Ovary (tissue), 3 donors: Measurements from ENCODE around the gene OSTF1.

Experiments used
- EP300 ChIP-seq: sonication (generic); formaldehyde crosslinking; IDR thresholded peaks from one replicate; pipeline ENCODE4 v1.6.1; 2017; ENCODE audit warnings: antibody characterized with exemption
- POLR2A ChIP-seq: fragments of 450-650 bp; IDR thresholded peaks from one replicate; pipeline ENCODE4 v1.6.1; 2017; ENCODE audit warnings: antibody characterized with exemption, mild to moderate bottlenecking, moderate library complexity
- TF ChIP-seq, protein P1 (sequence below), 3 donors: fragments of 450-650 bp in 2 of 3; fragments of 200-600 bp in 1 of 3; IDR thresholded peaks; one replicate each; pipeline versions ENCODE4 v1.5.1 to v1.8.0; 2016 to 2022; ENCODE audit warnings: antibody characterized with exemption in 3 of 3, mild to moderate bottlenecking in 1 of 3
- donor health status: DM: no; HTN: no; CAD: no.

DNA sequence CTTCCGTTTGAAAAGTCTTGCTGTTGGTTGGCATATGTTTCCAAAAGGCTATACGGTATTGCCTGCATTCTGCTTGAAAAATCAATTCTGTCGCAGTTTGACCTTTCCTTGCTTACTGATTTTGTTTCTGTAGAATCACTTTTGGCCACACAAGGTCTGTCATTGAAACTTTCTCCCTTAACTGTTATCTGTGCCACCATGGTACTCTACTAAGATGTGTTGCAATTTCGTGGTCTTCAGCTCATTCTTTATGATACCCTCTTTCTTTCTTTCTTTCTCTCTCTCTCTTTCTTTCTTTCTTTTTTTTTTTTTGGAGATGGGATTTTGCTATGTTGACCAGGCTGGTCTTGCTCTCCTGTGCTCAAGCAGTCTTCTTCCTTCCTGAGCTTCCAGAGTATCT lies 4.5 kb downstream of the OSTF1 start:
- TF ChIP-seq, protein P1, sequence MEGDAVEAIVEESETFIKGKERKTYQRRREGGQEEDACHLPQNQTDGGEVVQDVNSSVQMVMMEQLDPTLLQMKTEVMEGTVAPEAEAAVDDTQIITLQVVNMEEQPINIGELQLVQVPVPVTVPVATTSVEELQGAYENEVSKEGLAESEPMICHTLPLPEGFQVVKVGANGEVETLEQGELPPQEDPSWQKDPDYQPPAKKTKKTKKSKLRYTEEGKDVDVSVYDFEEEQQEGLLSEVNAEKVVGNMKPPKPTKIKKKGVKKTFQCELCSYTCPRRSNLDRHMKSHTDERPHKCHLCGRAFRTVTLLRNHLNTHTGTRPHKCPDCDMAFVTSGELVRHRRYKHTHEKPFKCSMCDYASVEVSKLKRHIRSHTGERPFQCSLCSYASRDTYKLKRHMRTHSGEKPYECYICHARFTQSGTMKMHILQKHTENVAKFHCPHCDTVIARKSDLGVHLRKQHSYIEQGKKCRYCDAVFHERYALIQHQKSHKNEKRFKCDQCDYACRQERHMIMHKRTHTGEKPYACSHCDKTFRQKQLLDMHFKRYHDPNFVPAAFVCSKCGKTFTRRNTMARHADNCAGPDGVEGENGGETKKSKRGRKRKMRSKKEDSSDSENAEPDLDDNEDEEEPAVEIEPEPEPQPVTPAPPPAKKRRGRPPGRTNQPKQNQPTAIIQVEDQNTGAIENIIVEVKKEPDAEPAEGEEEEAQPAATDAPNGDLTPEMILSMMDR (IDR thresholded peaks at IDR 0.05) = no peak
- TF ChIP-seq POLR2A (no peak), EP300 (no peak)
